ENCODE results near the gene RIMKLA. TPM values are rescaled to one million over a fixed set of nuclear protein-coding genes. Genes with fewer than 3 reads are reported as not detected.
A peak's percentile ranks its signal among the peaks of the same experiment; 100 is the strongest.

The RIMKLA gene
- polyA plus RNA-seq, 1 donor: 1.1 TPM

DNA sequence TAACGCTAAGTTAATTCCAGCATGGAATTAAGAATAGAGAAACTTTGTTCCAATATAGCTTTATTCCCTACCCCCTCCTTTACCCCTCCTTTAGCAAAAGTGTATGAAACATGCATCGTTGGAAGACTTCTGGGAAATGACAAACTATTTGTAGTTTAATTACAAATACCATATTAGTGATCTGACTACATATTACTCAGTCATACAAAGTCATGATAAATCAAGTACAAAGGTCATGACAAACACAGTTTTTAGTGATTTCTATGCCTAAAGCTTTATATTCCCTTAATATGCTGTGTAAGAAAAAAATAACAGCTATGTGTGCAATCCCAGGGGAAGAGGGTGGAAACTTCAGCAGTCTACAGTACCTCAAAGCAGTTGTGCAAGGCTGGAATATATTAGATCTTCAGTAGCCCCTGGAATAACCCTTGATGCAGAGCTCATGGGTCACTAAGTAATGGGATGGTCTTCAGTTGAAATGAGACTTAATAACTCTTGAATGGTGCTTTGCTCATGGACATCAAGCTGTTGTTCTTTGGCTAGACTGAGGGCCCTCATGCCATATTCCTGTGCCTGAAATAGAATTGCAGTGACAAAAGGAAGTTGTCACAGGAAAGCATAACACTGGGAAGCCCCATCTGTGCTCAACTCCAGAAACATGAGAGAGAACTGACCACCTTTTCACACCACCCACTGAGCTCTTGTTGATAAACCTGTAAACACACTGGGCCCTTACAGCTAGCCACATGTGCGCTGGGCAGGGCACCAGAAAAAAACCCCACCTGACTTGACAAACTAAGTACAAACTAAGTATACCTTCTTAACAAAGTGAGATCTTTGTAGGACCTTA is 49.9 kb downstream of the RIMKLA start:
- no peak for DNase-seq

DNA sequence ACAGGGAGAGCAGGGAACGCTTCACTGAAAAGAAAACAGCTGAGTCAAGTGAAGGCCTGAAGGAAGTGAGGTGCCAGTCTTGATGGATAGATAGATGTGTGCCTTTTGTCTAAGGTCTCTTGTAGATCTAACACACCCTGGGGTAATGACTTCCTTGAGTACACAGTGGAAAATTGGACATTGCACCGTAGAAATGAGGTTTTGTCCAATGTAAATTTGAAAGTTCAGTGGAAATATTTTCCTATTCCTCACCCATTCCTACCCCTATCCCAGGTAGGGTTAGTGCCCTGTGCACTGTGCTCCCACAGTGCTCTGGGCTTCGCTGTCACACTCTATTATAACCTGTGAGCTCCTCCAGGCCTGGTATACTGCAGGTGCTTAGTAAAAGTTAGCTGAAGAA is 50.9 kb downstream of the RIMKLA start:
- DNase-seq: no peak

DNA sequence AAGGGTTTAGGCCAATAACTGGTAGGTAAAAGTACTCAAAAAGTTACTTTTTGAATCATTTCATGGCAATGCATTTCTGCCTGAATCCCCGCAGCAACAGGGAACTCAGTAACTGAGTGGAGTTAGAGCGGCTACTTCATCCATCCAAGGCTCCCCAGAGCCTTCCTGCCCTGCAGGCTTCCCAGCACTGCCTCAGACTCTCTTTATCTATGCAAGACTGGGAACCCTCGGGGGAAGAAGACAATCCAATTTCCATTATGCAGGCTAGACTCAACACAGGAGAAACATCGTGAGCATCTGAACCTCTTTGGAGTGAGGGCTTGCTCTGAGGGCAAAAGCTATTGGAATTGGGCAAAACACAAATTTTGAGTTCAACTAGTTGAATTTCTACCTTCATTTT is 52.1 kb downstream of the RIMKLA start:
- DNase-seq: no peak

GRCh38 chr1:42433369-42433768 is 52.8 kb downstream of the RIMKLA start:
- DNase-seq: no peak

DNA sequence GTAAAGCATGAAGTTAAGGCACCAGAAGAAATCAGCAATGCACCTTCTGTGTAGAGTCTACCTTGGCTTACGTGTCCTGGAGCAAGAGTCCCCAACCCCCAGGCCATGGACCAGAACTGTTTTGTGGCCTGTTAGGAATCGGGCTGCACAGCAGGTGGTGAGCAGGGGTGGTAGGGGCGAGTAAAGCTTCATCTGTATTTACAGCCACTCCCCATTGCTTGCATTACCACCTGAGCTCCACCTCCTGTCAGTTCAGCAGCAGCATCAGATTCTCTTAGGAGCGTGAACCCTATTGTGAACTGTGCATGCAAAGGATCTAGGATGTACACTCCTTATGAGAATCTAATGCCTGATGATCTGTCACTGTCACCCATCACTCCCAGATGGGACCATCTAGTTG is 53.7 kb downstream of the RIMKLA start:
- DNase-seq: no peak

DNA sequence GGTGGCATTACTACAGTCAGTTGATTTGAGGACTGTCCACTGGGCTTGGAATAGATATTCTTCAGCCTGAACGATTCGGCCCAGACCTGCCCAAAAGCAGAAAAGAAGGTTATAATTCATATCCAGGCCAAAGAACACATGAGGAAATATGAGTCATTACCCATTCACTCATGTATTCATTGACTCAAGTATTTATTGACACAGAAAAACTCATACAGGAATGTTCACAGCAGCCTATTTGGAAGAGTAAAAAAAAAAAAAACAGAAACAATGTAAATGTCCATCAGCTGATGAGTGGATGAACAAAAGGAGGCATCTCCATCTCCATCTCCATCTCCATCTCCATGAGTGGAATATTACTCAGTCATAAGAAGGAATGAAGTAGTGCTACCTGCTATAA is 59.3 kb downstream of the RIMKLA start:
- DNase-seq: no peak

DNA sequence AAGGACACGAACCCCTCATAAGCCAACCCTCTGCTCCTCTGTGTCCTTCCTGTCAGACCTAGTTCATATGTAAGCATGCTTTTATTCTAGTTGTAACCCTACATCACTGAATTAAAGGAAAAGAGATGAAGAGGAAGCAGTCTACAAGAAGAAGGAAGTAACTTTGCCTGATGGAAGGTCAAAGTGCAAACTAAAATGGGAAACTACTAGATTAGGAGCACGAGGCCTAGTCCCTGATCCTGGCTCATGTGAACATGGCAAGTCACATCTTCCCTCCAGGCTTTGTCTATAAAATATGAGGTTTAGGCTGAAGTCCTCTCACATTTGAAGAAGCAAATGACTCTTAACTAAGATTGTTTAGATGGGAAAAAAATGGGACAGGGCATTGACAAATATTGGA is 62.1 kb downstream of the RIMKLA start:
- no peak for DNase-seq

DNA sequence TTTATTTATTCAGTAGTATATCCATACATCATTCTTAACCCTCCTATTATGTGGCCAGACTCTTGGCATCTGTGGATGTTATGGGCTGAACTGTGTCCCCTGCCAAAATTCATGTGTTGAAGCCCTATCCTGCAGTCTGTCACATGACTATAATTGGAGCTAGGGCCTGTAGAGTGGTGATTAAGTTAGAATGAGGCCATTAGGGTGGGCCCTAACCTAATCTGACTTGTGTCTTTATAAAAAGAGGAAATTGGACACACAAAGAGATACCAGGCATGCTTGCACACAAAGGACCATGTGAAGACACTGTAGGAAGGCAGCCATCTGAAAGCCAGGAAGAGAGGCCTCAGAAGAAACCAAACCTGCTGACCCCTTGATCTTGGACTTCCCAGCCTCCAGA is 68.7 kb downstream of the RIMKLA start:
- no peak for DNase-seq

DNA sequence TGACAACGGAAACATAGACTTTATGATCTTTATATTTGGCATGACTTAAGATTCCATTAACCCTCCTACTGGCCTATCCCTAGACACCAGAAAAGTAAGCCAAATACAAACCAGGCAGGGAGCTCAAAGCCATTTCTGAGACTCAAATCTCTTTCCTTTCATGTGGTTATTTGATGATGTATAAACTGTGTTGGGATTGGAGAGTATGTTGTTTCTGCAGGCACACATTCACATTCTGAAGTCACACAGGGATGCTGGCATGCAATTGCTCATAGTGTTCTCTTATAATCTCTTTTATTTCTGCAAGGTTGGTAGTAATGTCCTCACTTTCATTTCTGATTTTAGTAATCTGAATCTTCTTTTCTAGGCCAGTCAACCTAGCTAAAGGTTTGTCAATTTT is 69.5 kb downstream of the RIMKLA start:
- DNase-seq: no peak

GRCh38 chr1:42453386-42453785 is 72.8 kb downstream of the RIMKLA start:
- no peak for DNase-seq

GRCh38 chr1:42454403-42454802 is 73.8 kb downstream of the RIMKLA start:
- DNase-seq: no peak

- DNase-seq: peak; percentile 90
These were observed 75.6 kb downstream of the RIMKLA start, which contains the start of the genes PPCS and ZMYND12 for GRCh38 chr1:42456010-42456753. Gene PPCS, plus strand, starts transcription at chr1:42456543. Its CDS starts 23 bp downstream, at chr1:42456566. Gene ZMYND12, minus strand, starts transcription at chr1:42456022. Its CDS starts 25 bp downstream, at chr1:42455997.

DNA sequence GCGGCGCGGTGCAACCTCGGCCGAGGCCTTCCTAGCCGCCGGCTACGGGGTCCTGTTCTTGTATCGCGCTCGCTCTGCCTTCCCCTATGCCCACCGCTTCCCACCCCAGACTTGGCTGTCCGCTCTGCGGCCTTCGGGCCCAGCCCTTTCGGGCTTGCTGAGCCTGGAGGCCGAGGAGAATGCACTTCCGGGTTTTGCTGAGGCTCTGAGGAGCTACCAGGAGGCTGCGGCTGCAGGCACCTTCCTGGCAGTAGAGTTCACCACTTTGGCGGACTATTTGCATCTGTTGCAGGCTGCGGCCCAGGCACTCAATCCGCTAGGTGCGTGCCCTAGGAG is 76.1 kb downstream of the RIMKLA start:
- DNase-seq: no peak

DNA sequence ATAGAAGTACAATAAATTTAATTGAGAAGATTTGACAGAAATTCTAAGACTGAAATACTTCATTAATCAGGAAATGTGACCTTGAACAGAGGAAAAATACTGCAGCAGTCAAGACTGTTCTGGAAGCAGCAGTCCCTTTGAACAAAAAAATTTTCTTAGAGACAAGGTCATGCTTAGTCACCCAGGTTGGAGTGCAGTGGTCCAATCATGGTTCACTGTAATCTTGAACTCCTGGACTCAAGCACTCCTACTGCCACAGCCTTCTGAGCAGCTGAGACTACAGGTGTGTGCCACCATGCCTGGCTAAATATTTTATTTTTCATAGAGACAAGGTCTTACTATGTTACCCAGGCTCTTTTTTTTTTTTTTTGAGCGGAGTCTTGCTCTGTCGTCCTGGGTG is 80.6 kb downstream of the RIMKLA start:
- DNase-seq: no peak

- peak; percentile 94 for DNase-seq
These were observed 82.5 kb downstream of the RIMKLA start, which contains the start of gene CCDC30 for GRCh38 chr1:42462828-42463763. Gene CCDC30, plus strand, starts transcription at chr1:42463286. Its CDS starts 17,266 bp downstream, at chr1:42480552.

DNA sequence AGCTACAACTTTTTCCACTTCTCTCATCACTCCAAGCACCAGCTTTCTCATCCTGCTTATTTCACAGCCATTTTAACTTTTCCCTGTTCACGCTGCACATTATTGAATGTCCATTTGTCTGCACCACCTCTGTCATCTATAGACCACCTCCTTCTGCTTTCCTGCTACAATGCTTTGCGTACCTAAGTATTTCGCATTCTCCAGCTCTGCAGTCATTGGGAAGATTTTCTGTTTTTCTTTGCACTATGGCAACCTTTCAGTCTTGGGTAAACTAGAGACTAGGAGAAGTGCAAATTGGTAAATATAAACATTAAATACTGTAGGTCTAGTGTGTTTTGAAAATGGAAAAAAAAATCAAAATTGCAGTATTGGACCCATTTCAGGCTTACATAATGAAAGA is 83.3 kb downstream of the RIMKLA start:
- no peak for DNase-seq

- DNase-seq: no peak
These were observed 85.4 kb downstream of the RIMKLA start for GRCh38 chr1:42466030-42466429.

DNA sequence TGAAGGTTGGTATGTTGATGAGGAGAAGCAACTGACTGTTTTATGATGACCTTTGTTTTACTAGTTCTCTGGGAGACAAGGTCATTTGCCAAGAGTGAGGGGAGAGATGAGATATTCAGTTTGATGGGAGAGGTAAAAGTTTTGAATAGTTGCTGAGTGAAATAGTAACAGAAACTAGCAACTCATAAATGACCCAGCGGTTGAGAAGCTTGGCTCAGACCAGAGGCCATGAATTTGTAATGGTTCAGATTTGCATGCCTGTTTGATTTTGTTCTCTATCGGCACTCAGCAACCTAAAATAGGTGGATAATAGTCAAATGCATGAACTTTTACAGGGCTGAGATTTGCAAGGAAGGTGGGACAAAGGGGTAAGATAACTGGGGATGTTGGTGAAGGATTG is 89.1 kb downstream of the RIMKLA start:
- no peak for DNase-seq
